ENCODE measurements around the gene ROR2. TPM values are rescaled to one million over a fixed set of nuclear protein-coding genes. Genes with fewer than 3 reads are reported as not detected.

Gene ROR2
- total RNA-seq, 1 donor from 2014 or later, result 0.92 TPM

DNA sequence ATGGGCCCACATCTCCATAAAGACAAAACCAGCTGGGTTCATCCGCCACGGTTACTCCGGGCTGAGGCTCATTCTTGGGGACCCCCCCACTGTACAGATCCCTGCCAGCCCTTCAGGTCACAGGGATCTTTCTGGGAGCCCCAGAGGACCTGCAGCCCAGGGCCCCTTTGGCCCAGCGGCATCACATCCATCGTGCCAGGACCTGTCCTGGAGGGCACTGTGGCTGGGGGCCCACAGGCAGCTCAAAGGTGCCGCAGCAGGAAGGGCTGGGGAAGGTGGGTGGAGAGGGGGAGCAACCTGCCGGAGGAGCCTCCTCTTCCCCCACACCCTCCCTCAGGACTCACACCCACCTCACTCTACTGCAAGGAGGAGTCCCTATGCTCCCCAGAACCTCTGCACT lies 252.8 kb downstream of the ROR2 start:
- intact Hi-C loops (cut with DNase I), result no loop called here
- ATAC-seq (no peak), DNase-seq (ENCODE audit: missing footprints) (no peak)

- ATAC-seq, result no peak
- intact Hi-C loops (cut with DNase I), result no loop called here
- no peak for DNase-seq (ENCODE audit: missing footprints)
These were observed 255.8 kb downstream of the ROR2 start for GRCh38 chr9:91694081-91694870.

DNA sequence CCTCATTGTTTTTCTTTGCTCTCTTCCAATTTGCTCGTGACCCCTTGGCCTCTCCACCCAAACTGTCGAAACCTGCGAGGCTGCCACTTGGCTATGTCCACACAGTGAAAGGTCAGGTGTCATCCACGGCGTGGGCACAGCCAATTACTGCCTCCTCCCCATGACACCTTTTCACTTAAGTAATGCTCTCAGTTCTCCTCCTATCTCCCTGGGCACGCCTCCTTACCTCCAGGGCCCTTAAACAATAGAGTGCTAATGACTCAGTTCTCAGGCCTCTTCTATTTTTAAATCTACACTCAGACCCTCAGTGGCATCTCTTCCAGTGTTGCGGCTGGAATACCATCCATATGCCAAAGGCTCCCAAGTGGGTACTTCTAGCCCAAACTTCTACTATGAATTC lies 256.8 kb downstream of the ROR2 start:
- no peak for DNase-seq (ENCODE audit: missing footprints)
- intact Hi-C loops (cut with DNase I), result no loop called here
- ATAC-seq, result no peak

DNA sequence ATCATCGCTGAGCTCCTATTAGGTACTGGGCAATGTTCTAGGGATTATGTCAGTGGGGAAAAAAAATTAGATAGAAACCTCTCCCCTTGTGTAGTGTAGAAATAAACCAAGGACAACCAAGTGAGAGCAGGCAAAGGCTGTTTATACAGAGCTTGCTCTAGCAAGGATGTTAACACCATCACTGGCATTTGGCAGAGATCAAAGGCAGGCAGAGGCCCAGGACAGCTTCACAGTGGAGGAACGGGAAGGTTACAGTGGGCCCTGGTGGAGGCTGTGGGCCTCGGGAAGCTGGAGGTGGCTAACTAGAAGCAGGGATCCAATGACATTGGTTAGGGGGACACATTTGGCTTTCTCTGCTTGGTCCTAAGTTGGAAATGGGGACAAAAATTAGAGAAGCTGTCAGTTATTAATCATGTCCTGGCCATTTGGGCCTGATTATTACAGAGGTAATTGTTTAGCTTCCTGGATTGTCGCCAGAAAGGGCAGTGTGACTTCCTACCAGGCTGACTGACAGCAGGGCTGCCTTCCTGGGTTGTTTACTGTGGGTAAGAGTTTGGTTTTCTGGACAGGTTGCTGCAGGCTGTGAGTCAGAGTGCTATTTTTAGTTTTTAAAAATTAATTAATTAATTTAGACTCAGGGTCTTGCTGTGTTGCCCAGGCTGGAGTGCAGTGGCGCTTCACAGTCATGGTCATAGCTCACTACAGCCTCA lies 259.3 kb downstream of the ROR2 start:
- intact Hi-C loops (cut with DNase I), result no loop called here
- no peak for DNase-seq (ENCODE audit: missing footprints)
- no peak for ATAC-seq

DNA sequence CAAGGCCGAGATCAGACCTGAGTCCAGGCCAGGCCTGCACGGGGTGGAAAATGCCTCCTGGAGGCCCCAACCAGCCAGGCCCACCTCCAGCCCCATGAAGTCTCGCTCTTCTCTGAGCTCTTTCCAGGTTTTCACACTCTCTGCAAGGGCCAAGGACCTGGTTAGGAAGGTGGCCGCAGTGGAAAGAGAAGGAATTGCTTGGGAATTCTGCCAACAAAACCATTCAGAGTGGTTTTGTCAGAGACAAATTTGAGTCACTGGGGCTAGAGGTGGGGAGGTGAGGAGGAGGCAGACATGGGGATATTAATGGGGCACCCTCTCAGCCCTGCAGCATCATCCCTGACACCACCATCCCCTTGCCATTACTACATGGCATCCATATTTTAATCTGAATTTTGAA lies 261.0 kb downstream of the ROR2 start:
- ATAC-seq (no peak), DNase-seq (ENCODE audit: missing footprints) (no peak)
- intact Hi-C loops (cut with DNase I), result loop anchor here (10.0 kb wide), 1 partner anchor 654 kb away; no protein-coding TSS in a partner anchor

GRCh38 chr9:91683269-91683668 lies 266.8 kb downstream of the ROR2 start:
- intact Hi-C loops (cut with DNase I), result loop anchor here (10.0 kb wide), 1 partner anchor 648 kb away; no protein-coding TSS in a partner anchor
- no peak for DNase-seq (ENCODE audit: missing footprints)
- no peak for ATAC-seq

DNA sequence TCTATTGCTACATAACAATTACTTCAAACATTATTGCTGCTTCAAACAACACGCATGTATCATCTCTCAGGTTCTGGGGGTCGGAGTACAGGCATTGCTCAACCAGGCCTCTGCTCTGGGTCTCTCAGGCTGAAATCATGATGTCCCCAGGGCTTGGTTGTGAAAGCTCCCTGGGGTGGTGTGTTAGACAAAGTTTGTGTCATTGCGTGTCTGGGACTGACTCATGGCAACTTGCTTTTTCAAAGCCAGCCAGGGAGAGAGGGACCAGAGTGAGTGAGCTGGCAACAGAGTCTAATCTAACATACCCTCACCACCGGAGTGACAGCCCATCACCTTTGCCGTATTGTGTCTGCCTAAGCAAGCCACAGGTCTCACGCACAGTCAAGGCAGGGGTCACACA lies 267.2 kb downstream of the ROR2 start:
- no peak for ATAC-seq
- intact Hi-C loops (cut with DNase I), result loop anchor here (10.0 kb wide), 1 partner anchor 648 kb away; no protein-coding TSS in a partner anchor

GRCh38 chr9:91681461-91682305 lies 268.3 kb downstream of the ROR2 start:
- intact Hi-C loops (cut with DNase I), result loop anchor here (1.0 to 10.0 kb wide), 3 partner anchors 257 to 766 kb away; no protein-coding TSS in a partner anchor
- ATAC-seq, result peak; percentile 88

More for the DNA sequence above, 267.2 kb downstream of the ROR2 start:
- no peak for DNase-seq (ENCODE audit: missing footprints)

GRCh38 chr9:91680998-91681397 lies 269.0 kb downstream of the ROR2 start:
- DNase-seq (ENCODE audit: missing footprints) (no peak), ATAC-seq (no peak)
- intact Hi-C loops (cut with DNase I), result loop anchor here (1.0 to 10.0 kb wide), 3 partner anchors 256 to 766 kb away; no protein-coding TSS in a partner anchor

More at GRCh38 chr9:91681461-91682305, 268.3 kb downstream of the ROR2 start:
- DNase-seq (ENCODE audit: missing footprints), result peak; percentile 90

DNA sequence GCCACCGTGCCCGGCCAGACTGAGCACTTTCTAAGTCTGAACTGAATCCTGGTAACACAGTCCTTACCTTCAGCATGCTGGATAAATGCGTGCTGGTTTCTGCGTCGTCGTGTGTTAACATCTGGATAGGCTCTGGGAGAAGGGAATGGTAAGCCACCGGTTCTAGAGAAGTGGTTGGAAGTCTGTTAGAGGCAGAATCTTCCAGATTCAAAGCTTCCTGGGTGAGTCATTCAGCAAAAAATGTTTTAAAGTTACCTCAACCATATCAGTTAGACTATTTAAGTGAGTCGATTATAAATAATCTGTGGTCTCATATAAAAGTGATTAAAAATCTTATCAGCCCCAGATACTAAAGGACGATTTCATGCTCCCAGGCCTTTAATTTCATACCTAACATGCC lies 269.9 kb downstream of the ROR2 start:
- intact Hi-C loops (cut with DNase I), result loop anchor here (2.0 to 10.0 kb wide), 2 partner anchors 255 to 645 kb away; no protein-coding TSS in a partner anchor
- DNase-seq (ENCODE audit: missing footprints) (no peak), ATAC-seq (no peak)

GRCh38 chr9:91678807-91679580 lies 271.0 kb downstream of the ROR2 start:
- DNase-seq (ENCODE audit: missing footprints), result no peak
- intact Hi-C loops (cut with DNase I), result no loop called here
- ATAC-seq, result no peak

DNA sequence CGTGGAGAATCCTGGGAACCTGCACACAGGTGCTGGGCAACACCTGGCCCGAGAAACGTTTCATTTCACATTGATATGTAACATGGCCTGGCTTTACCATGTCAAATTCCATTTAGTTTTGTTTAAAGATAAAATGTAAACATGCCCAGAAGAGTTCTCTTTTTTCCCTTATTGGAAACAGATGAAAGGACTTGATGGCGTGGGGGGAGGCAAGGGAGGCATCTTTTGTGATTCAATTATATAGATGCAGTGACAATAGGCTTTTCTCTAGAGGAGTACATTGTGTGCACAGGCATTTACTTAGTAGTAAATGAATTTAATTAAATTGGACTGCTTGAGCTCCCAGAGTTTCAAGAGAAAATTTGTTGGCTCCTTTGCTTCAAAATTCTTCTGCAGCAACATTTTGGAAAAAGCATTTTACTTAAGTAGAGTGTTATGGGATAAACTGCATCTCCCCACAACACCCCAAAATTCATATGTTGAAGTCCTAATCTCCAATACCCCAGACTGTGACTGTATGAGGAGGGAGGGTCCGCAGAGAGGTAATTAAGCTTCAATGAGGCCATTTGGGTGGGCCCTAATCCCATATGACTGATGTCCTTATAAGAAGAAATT lies 272.1 kb downstream of the ROR2 start:
- no peak for ATAC-seq
- intact Hi-C loops (cut with DNase I), result no loop called here
- no peak for DNase-seq (ENCODE audit: missing footprints)

- ATAC-seq, result no peak
- intact Hi-C loops (cut with DNase I), result no loop called here
- no peak for DNase-seq (ENCODE audit: missing footprints)
These were observed 272.7 kb downstream of the ROR2 start for GRCh38 chr9:91677331-91677730.

DNA sequence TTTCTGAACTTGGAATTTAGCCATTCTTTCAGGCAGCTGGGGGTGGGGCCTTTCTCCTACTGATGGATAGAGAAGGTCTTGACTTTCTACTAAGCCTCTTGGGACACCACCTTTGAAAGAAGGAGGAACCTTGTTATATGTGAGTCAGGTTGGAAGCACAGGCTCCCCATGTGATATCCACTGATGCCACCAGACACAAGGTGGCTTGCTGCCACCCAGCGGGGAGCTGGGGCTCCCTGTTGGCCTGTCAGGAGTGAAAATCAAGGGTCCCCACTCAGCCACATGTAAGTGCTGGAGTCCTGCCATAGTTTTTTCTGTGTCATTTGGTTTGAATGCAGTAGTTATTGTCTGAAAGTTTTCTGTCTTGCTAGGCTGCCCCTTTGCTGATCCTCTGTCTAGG lies 274.0 kb downstream of the ROR2 start:
- DNase-seq (ENCODE audit: missing footprints), result no peak
- no peak for ATAC-seq
- intact Hi-C loops (cut with DNase I), result no loop called here

- ATAC-seq (no peak), DNase-seq (ENCODE audit: missing footprints) (no peak)
- intact Hi-C loops (cut with DNase I), result no loop called here
These were observed 285.4 kb downstream of the ROR2 start for GRCh38 chr9:91664663-91665062.

- ATAC-seq (no peak), DNase-seq (ENCODE audit: missing footprints) (no peak)
- intact Hi-C loops (cut with DNase I), result no loop called here
These were observed 286.2 kb downstream of the ROR2 start for GRCh38 chr9:91663858-91664257.

- ATAC-seq (no peak), DNase-seq (ENCODE audit: missing footprints) (no peak)
- intact Hi-C loops (cut with DNase I), result no loop called here
These were observed 288.6 kb downstream of the ROR2 start for GRCh38 chr9:91661451-91661850.

DNA sequence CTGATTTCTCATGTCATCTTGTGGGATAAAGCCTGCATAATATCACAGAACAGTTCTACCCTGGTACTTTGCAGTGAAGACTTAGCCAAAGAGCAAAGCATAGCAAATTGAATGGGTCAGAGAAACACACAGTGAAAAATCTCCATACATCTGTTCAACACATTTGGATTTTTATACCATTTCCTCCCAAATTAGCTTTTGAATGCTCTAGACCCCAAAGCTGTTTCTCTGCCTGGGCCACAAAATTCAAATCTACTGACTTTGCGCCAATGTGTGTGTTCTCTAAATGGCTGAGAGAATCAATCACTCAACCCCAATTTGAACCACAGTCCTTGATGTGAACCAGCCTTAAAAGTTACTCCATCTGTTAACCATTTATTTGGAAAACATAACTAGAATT lies 289.5 kb downstream of the ROR2 start:
- intact Hi-C loops (cut with DNase I), result no loop called here
- ATAC-seq (no peak), DNase-seq (ENCODE audit: missing footprints) (no peak)

Data from Right ventricle myocardium inferior (tissue), 1 donor.